ENCODE results near the gene SPPL2B. TPM values are rescaled to one million over a fixed set of nuclear protein-coding genes. Genes with fewer than 3 reads are reported as not detected.

Gene SPPL2B
- total RNA-seq, 1 donor from 2014 or later = 88.7 TPM

Other genes with a start within 250 kb of the SPPL2B start
- gene MOB3A, start 232.4 kb upstream of the SPPL2B start, total RNA-seq = 244 and 254 TPM in 2 replicates
- 15.4 and 19.1 TPM in 2 replicates for gene IZUMO4, start 231.8 kb upstream of the SPPL2B start, total RNA-seq
- 126 and 139 TPM in 2 replicates for gene AP3D1, start 177.1 kb upstream of the SPPL2B start, total RNA-seq
- gene DOT1L, start 164.8 kb upstream of the SPPL2B start, total RNA-seq = 70.1 and 73.4 TPM in 2 replicates
- gene PLEKHJ1, start 92.4 kb upstream of the SPPL2B start, total RNA-seq = 64.7 and 65.7 TPM in 2 replicates
- gene SF3A2, start 91.9 kb upstream of the SPPL2B start, total RNA-seq = 136 and 141 TPM in 2 replicates
- gene AMH, start 79.4 kb upstream of the SPPL2B start, total RNA-seq = 3.6 and 5.4 TPM in 2 replicates
- gene JSRP1, start 72.3 kb upstream of the SPPL2B start, total RNA-seq = not detected in 2 replicates
- gene PEAK3, start 46.5 kb upstream of the SPPL2B start, total RNA-seq = 1.2 TPM in 2 replicates
- 0.32 and 0.41 TPM in 2 replicates for gene LINGO3, start 20.5 kb upstream of the SPPL2B start, total RNA-seq
- gene LSM7, start 98 bp upstream of the SPPL2B start, total RNA-seq = 119 and 122 TPM in 2 replicates
- gene TMPRSS9, start 31.6 kb downstream of the SPPL2B start, total RNA-seq = not detected in 2 replicates
- 67.4 and 74.6 TPM in 2 replicates for gene TIMM13, start 98.9 kb downstream of the SPPL2B start, total RNA-seq
- 93.1 and 95.0 TPM in 2 replicates for gene LMNB2, start 128.3 kb downstream of the SPPL2B start, total RNA-seq
- gene GADD45B, start 147.4 kb downstream of the SPPL2B start, total RNA-seq = 72.4 and 85.8 TPM in 2 replicates

Data from T-helper 1 cell treated with Interleukin-12 subunit alpha and Interleukin-12 subunit beta and Interleukin-4 antibody, amounts not matched to agents 30 ng/mL and 1 ng/mL, for 36 hours (primary cell).